Fibroblast of villous mesenchyme (primary cell): ENCODE measurements around the gene PSMD4. TPM values are rescaled to one million over a fixed set of nuclear protein-coding genes. Genes with fewer than 3 reads are reported as not detected.
A peak's percentile ranks its signal among the peaks of the same experiment; 100 is the strongest.

Source experiments
- DNase-seq: peaks from one replicate; pipeline ENCODE4 v3.0.0-alpha.2; 2010; ENCODE audit warnings: low read depth
- H3K4me3 ChIP-seq: 2 replicates; pipeline ENCODE4 v1.5.1; 2011; ENCODE audit warnings: low read depth, mild to moderate bottlenecking, low read length
- small RNA-seq: library from RNA; depleted of rRNA; stranded (forward); fragments of <200 nt; gene quantifications from one replicate; pipeline ENCODE3, GENCODE V24; 2012
- total RNA-seq: library from RNA; depleted of rRNA; stranded (reverse); fragments of >200 nt; gene quantifications from 2 replicates; pipeline ENCODE4 v1.2.3, GENCODE V29; 2012
- TF ChIP-seq, protein P1 (sequence below): IDR thresholded peaks from 2 replicates; pipeline ENCODE4 v1.5.1; 2012; ENCODE audit warnings: low read depth, mild to moderate bottlenecking, low read length; ENCODE audit not compliant: insufficient read depth

PSMD4 gene
- total RNA-seq, 1 donor, result 135 TPM

DNA sequence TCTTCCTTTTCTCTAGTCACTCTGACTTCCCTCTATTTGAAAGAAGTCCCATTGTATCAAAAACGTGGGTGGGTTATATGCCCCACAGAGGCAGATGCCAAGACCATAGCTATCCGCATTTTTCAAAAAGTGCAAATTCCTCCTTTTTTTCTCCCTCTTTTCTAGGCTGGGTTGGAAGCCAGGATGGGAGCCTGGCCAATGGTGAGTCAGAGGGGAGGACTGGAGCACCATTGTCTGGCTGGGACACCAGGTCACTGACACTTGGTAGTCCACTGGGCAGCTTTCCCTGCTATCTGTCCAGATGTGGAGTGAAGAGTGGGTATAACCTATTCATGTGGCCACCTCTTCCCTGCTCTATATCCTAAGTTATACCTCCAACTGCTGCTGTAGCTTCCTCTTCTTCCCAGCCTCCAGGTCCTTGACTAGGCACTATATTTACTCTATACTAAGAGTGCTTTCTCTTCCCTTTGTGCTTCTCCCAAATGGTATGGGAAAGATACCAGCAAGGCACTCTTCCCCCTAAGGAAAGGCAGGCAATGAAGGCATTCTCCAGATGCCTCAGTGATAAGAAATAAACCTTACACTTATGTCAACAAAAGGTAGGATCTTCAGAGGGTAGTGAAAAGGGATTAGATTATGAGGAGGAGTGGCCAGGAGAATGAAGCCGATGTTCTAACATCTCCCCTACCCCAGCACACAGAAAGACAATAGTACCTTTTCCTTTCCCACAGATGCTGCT is 59.8 kb downstream of the PSMD4 start:
- peak; percentile 78 for DNase-seq
- TF ChIP-seq, protein P1, sequence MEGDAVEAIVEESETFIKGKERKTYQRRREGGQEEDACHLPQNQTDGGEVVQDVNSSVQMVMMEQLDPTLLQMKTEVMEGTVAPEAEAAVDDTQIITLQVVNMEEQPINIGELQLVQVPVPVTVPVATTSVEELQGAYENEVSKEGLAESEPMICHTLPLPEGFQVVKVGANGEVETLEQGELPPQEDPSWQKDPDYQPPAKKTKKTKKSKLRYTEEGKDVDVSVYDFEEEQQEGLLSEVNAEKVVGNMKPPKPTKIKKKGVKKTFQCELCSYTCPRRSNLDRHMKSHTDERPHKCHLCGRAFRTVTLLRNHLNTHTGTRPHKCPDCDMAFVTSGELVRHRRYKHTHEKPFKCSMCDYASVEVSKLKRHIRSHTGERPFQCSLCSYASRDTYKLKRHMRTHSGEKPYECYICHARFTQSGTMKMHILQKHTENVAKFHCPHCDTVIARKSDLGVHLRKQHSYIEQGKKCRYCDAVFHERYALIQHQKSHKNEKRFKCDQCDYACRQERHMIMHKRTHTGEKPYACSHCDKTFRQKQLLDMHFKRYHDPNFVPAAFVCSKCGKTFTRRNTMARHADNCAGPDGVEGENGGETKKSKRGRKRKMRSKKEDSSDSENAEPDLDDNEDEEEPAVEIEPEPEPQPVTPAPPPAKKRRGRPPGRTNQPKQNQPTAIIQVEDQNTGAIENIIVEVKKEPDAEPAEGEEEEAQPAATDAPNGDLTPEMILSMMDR, result no peak
- no peak overlapping the region for H3K4me3 ChIP-seq

DNA sequence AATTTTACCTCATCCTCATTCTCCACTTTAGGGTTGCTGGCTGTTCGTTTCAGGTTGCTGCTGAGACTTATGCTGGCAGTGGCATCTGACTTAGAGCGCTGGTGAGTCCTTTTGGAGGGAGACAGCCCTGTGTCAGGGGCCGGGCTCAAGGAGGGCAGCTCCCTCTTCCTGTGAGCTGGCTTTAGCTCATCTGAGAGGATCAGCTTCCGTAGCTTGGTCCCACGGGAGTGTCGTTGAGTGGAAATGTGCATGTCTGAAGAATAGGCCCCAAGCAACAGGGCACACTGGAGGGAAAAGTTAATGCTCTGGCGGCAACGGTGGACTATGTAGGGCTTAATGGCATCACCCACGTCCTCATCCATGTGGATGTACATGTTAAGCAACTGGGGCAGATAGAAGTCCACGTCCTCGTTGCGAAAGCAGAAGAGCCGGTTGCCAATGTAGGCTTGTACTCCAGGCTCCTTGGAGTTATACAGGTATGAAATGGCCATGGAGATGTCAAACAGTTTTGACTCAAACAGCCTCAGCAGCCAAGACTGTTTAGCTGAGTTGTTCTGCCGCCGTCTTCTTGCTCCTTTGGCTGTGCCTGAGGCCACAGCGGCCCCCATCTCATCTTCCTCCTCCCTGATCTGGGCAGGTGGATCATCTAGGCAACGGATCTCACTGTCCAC is 61.2 kb downstream of the PSMD4 start:
- TF ChIP-seq, protein P1, result no peak
- H3K4me3 ChIP-seq, result no peak overlapping the region
- DNase-seq, result no peak

Small RNA genes lying within 50 kb of the gene (small RNA-seq; reads per million reads assigned to genes)
- not detected for gene RN7SL444P

Other genes with a start within 250 kb of the PSMD4 start
- 10.8 and 11.0 TPM in 2 replicates for gene MINDY1, start 247.8 kb upstream of the PSMD4 start, total RNA-seq
- 9.7 and 12.1 TPM in 2 replicates for gene PRUNE1, start 246.3 kb upstream of the PSMD4 start, total RNA-seq
- gene BNIPL, start 218.1 kb upstream of the PSMD4 start, total RNA-seq, result under 0.01 TPM in 2 replicates
- gene C1orf56, start 207.0 kb upstream of the PSMD4 start, total RNA-seq, result 2.6 and 3.0 TPM in 2 replicates
- 47.0 and 68.2 TPM in 2 replicates for gene CDC42SE1, start 195.1 kb upstream of the PSMD4 start, total RNA-seq
- gene MLLT11, start 194.3 kb upstream of the PSMD4 start, total RNA-seq, result 8.1 and 9.1 TPM in 2 replicates
- gene GABPB2, start 184.0 kb upstream of the PSMD4 start, total RNA-seq, result 7.1 and 9.5 TPM in 2 replicates
- gene SEMA6C, start 108.1 kb upstream of the PSMD4 start, total RNA-seq, result 0.86 and 1.3 TPM in 2 replicates
- gene TNFAIP8L2, start 98.1 kb upstream of the PSMD4 start, total RNA-seq, result not detected in 2 replicates
- 10.0 and 11.7 TPM in 2 replicates for gene LYSMD1, start 88.8 kb upstream of the PSMD4 start, total RNA-seq
- gene SCNM1, start 88.6 kb upstream of the PSMD4 start, total RNA-seq, result 23.7 and 31.2 TPM in 2 replicates
- not detected in 2 replicates for gene TMOD4, start 78.8 kb upstream of the PSMD4 start, total RNA-seq
- gene VPS72, start 64.5 kb upstream of the PSMD4 start, total RNA-seq, result 40.3 and 44.0 TPM in 2 replicates
- 78.3 and 131 TPM in 2 replicates for gene PIP5K1A, start 56.2 kb upstream of the PSMD4 start, total RNA-seq
- gene ZNF687, start 27.6 kb downstream of the PSMD4 start, total RNA-seq, result 12.6 and 16.4 TPM in 2 replicates
- 61.2 and 85.5 TPM in 2 replicates for gene PI4KB, start 72.7 kb downstream of the PSMD4 start, total RNA-seq
- gene RFX5, start 92.5 kb downstream of the PSMD4 start, total RNA-seq, result 34.8 and 58.7 TPM in 2 replicates
- gene SELENBP1, start 118.0 kb downstream of the PSMD4 start, total RNA-seq, result 23.3 and 27.7 TPM in 2 replicates
- gene PSMB4, start 144.8 kb downstream of the PSMD4 start, total RNA-seq, result 427 and 490 TPM in 2 replicates
- gene POGZ, start 204.8 kb downstream of the PSMD4 start, total RNA-seq, result 28.0 and 31.1 TPM in 2 replicates